OCI-LY1 (cell line): ENCODE measurements around the gene NTSR1.

Source experiments
- H2AFZ ChIP-seq: fragments of 200-600 bp; sonication (generic), shearing (Covaris generic); 2 replicates; pipeline ENCODE4 v1.6.0; 2014; ENCODE audit warnings: antibody characterized with exemption, mild to moderate bottlenecking, low read length
- H3F3A ChIP-seq: fragments of 200-600 bp; sonication (generic), shearing (Covaris generic); 2 replicates; pipeline ENCODE4 v1.6.0; 2014; ENCODE audit warnings: mild to moderate bottlenecking, antibody characterized with exemption, low read length, moderate library complexity; ENCODE audit not compliant: insufficient read depth
- H3K27ac ChIP-seq: fragments of 200-600 bp; sonication (generic); 2 replicates; pipeline ENCODE4 v1.5.1; 2014; ENCODE audit warnings: low read length, mixed run types, mild to moderate bottlenecking, low read depth; ENCODE audit not compliant: poor library complexity, severe bottlenecking
- H3K27me3 ChIP-seq: fragments of 200-600 bp; sonication (generic); 2 replicates; pipeline ENCODE4 v1.6.0; 2014; ENCODE audit warnings: antibody characterized with exemption, mild to moderate bottlenecking, low read length, moderate library complexity; ENCODE audit not compliant: insufficient read depth
- H3K36me3 ChIP-seq: fragments of 200-600 bp; sonication (generic); 2 replicates; pipeline ENCODE4 v1.6.1; 2014; ENCODE audit warnings: mild to moderate bottlenecking, antibody characterized with exemption, low read length, moderate library complexity, mixed read lengths; ENCODE audit not compliant: insufficient read depth
- H3K4me1 ChIP-seq: fragments of 200-600 bp; sonication (generic); 2 replicates; pipeline ENCODE4 v1.5.1; 2014; ENCODE audit warnings: mild to moderate bottlenecking, low read length, moderate library complexity; ENCODE audit not compliant: insufficient read depth, severe bottlenecking
- H3K4me2 ChIP-seq: fragments of 200-600 bp; sonication (generic), shearing (Covaris generic); 2 replicates; pipeline ENCODE4 v1.6.1; 2014; ENCODE audit warnings: low read length
- H3K4me3 ChIP-seq: fragments of 200-600 bp; sonication (generic); 2 replicates; pipeline ENCODE4 v1.5.1; 2014; ENCODE audit warnings: low read length, low read depth, mild to moderate bottlenecking, mixed read lengths; ENCODE audit not compliant: poor library complexity, severe bottlenecking
- H3K79me2 ChIP-seq: fragments of 200-600 bp; shearing (Covaris generic); 2 replicates; pipeline ENCODE4 v1.6.1; 2016; ENCODE audit warnings: mixed run types, low read length, mixed read lengths; ENCODE audit not compliant: insufficient read depth
- H3K9ac ChIP-seq: fragments of 200-600 bp; sonication (generic), shearing (Covaris generic); 2 replicates; pipeline ENCODE4 v1.6.1; 2014; ENCODE audit warnings: mild to moderate bottlenecking, low read length, mixed read lengths
- H3K9me2 ChIP-seq: fragments of 200-600 bp; sonication (generic), shearing (Covaris generic); 2 replicates; pipeline ENCODE4 v1.6.1; 2014; ENCODE audit warnings: low read depth, mild to moderate bottlenecking, low read length, mixed read lengths
- H3K9me3 ChIP-seq: fragments of 200-600 bp; shearing (Covaris generic); 2 replicates; pipeline ENCODE4 v1.6.1; 2014; ENCODE audit warnings: low read length, mixed read lengths
- H4K20me1 ChIP-seq: fragments of 200-600 bp; sonication (generic), shearing (Covaris generic); 2 replicates; pipeline ENCODE4 v1.6.0; 2016; ENCODE audit warnings: mild to moderate bottlenecking, low read length; ENCODE audit not compliant: insufficient read depth
- CTCF ChIP-seq: fragments of 200-600 bp; sonication (generic), shearing (Covaris generic); IDR thresholded peaks from 2 replicates; pipeline ENCODE4 v1.5.1; 2017; ENCODE audit warnings: mild to moderate bottlenecking, antibody characterized with exemption, low read length, moderate library complexity, mixed read lengths
- EZH2 ChIP-seq: fragments of 200-600 bp; sonication (generic), shearing (Covaris generic); IDR thresholded peaks from 2 replicates; pipeline ENCODE4 v1.8.0; 2017; ENCODE audit warnings: borderline replicate concordance, mixed run types, mild to moderate bottlenecking, antibody characterized with exemption, low read length, moderate library complexity, mixed read lengths

Gene NTSR1

GRCh38 chr20:62675156-62675876 is 33.3 kb upstream of the NTSR1 start:
- TF ChIP-seq CTCF (no peak), EZH2 (no peak)
- H3K36me3 ChIP-seq, result no peaks in the 10 kb centered on the region
- H3K79me2 ChIP-seq, result no peaks in the 10 kb centered on the region
- no peak overlapping the region for H3K9ac ChIP-seq
- H2AFZ ChIP-seq, result no peak overlapping the region
- H4K20me1 ChIP-seq, result no peaks in the 10 kb centered on the region
- no peak overlapping the region for H3K4me3 ChIP-seq
- H3K27ac ChIP-seq, result no peak overlapping the region
- H3F3A ChIP-seq, result no peaks in the 10 kb centered on the region
- H3K4me2 ChIP-seq, result no peak overlapping the region
- H3K27me3 ChIP-seq, result peaks cover 17% of the 10 kb centered on the region; the same call in 1 of the 2 replicates
- H3K9me2 ChIP-seq, result no peaks in the 10 kb centered on the region
- no peaks in the 10 kb centered on the region for H3K9me3 ChIP-seq
- no peaks in the 10 kb centered on the region for H3K4me1 ChIP-seq

GRCh38 chr20:62675877-62676260 is 32.8 kb upstream of the NTSR1 start:
- Histone ChIP-seq H3K79me2 (no peaks in the 10 kb centered on the region), H2AFZ (no peak overlapping the region), H3K36me3 (no peaks in the 10 kb centered on the region), H3K4me2 (no peak overlapping the region), H3K9me2 (no peaks in the 10 kb centered on the region), H3F3A (no peaks in the 10 kb centered on the region), H4K20me1 (no peaks in the 10 kb centered on the region), H3K9ac (no peak overlapping the region), H3K27ac (no peak overlapping the region), H3K4me1 (no peaks in the 10 kb centered on the region), H3K27me3 (peaks cover 17% of the 10 kb centered on the region; the same call in 1 of the 2 replicates), H3K9me3 (no peaks in the 10 kb centered on the region), H3K4me3 (no peak overlapping the region)
- TF ChIP-seq CTCF (no peak), EZH2 (no peak)

GRCh38 chr20:62676976-62677375 is 31.7 kb upstream of the NTSR1 start:
- no peaks in the 10 kb centered on the region for H3K4me1 ChIP-seq
- no peak overlapping the region for H3K27ac ChIP-seq

More at GRCh38 chr20:62676976-62677375, 31.7 kb upstream of the NTSR1 start:
- no peaks in the 10 kb centered on the region for H3K9me2 ChIP-seq
- no peaks in the 10 kb centered on the region for H4K20me1 ChIP-seq
- H3K27me3 ChIP-seq, result peaks cover 17% of the 10 kb centered on the region
- no peaks in the 10 kb centered on the region for H3K79me2 ChIP-seq
- H3K4me3 ChIP-seq, result no peak overlapping the region
- no peak overlapping the region for H3K9ac ChIP-seq
- no peak overlapping the region for H3K4me2 ChIP-seq
- TF ChIP-seq CTCF (no peak), EZH2 (no peak)
- no peaks in the 10 kb centered on the region for H3F3A ChIP-seq
- no peaks in the 10 kb centered on the region for H3K9me3 ChIP-seq
- no peak overlapping the region for H2AFZ ChIP-seq
- no peaks in the 10 kb centered on the region for H3K36me3 ChIP-seq
